T-helper 17 cell (primary cell): ENCODE data around the gene CADPS. TPM values are rescaled to one million over a fixed set of nuclear protein-coding genes. Genes with fewer than 3 reads are reported as not detected.
A peak's percentile ranks its signal among the peaks of the same experiment; 100 is the strongest.

ENCODE experiments used
- ATAC-seq: fragments of 150-1000 bp; cut with Tn5 transposase; 2 replicates; pipeline ENCODE4 v1.10.0; 2021; ENCODE audit warnings: mild to moderate bottlenecking, moderate library complexity
- DNase-seq, 3 donors: peaks; one replicate each; pipeline versions ENCODE4 v3.0.0 to v3.0.0-alpha.2; 2020 to 2021
- H3K9me3 ChIP-seq: one replicate; pipeline ENCODE4 v1.7.0; 2013; ENCODE audit warnings: low read length, mild to moderate bottlenecking; ENCODE audit not compliant: control insufficient read depth, poor library complexity, severe bottlenecking
- H3K27ac Mint-ChIP-seq: one replicate; pipeline ENCODE4 v1.8.0; 2022; ENCODE audit warnings: mild to moderate bottlenecking, moderate library complexity, mixed read lengths
- H3K27me3 Mint-ChIP-seq: one replicate; pipeline ENCODE4 v1.8.0; 2022; ENCODE audit warnings: mixed read lengths
- H3K36me3 Mint-ChIP-seq: one replicate; pipeline ENCODE4 v1.8.0; 2022; ENCODE audit warnings: low read depth, mixed read lengths
- H3K4me1 Mint-ChIP-seq: one replicate; pipeline ENCODE4 v1.8.0; 2022; ENCODE audit warnings: mild to moderate bottlenecking, mixed read lengths
- H3K4me3 Mint-ChIP-seq: one replicate; pipeline ENCODE4 v1.8.0; 2022; ENCODE audit warnings: mild to moderate bottlenecking, moderate library complexity, mixed read lengths
- total RNA-seq, 4 donors: library from RNA in 2 of 4; stranded (reverse) in 2 of 4; gene quantifications; one replicate each; pipeline ENCODE4 v1.2.3 and lab custom pipeline; 2022 to 2026

The CADPS gene
- total RNA-seq, 2 donors from 2014 or later: not detected

DNA sequence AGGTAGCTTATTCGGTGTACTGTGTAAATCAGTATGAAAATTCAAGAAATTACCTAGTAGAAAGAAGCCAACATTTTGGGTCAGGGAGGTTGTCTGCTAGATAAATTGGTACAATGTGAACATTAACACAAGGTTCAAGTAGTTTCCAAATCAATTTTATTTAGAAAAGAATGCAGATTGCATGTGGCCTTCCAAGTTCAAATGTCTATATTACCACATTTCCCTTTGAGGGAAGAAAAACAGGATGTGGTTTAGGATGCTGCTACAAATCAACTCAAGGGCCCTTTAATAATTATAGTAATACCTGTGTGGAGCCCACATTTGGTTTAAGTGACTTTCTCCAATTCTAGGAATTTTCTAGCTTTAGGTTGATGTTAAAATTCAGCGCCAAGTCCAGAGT lies 57.5 kb downstream of the CADPS start:
- DNase-seq (no peak), ATAC-seq (no peak)
- Mint-ChIP-seq H3K4me3 (peak overlapping the region; percentile 13), H3K36me3 (no peaks in the 10 kb centered on the region), H3K4me1 (peaks cover 11% of the 10 kb centered on the region), H3K27me3 (no peaks in the 10 kb centered on the region), H3K27ac (no peak overlapping the region)
- no peaks in the 10 kb centered on the region for H3K9me3 ChIP-seq

DNA sequence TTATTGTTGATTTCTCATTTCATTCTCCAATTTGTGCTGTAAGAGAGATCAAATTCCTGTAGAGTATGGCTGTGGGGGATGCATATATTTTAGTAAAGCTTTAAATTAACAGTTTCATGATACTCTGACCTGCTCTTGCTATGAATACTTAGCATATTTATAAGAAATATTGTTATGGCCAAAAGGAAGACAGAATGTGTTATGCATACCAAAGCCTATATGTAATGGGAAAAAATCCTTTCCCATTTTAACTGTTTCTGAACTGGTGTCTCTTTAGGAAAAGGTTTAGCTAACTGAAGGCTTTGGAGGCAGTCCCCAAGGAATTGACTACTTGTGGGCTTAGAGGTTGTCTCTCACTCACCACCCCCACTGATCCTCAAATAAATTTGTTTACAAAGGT lies 59.2 kb downstream of the CADPS start:
- ATAC-seq (no peak), DNase-seq (no peak)
- Mint-ChIP-seq H3K27me3 (no peaks in the 10 kb centered on the region), H3K4me3 (no peak overlapping the region), H3K4me1 (peaks cover 11% of the 10 kb centered on the region), H3K27ac (no peak overlapping the region), H3K36me3 (no peaks in the 10 kb centered on the region)
- H3K9me3 ChIP-seq: no peaks in the 10 kb centered on the region

DNA sequence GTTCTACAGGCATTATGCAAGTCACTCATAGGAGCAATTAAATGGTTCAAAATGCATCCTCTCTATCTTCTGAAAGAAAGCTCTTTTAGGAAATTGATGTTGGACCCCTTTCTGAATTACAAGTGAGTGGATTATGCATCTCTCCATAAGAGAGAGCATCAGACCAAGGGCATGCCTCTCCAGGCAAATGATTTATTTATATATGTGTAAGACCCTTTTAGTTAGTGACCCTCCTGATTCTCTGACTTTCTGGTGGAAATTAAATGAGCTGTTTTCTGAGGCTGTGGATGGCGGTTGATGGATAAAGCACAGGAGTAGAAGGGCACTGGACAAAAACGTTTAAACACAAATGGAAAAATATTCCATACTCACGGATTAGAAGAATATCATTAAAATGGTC lies 62.6 kb downstream of the CADPS start:
- H3K27me3 Mint-ChIP-seq: no peaks in the 10 kb centered on the region
- DNase-seq: no peak
- no peak for ATAC-seq
- no peaks in the 10 kb centered on the region for H3K36me3 Mint-ChIP-seq
- H3K4me1 Mint-ChIP-seq: peaks cover 9% of the 10 kb centered on the region
- no peak overlapping the region for H3K27ac Mint-ChIP-seq
- no peaks in the 10 kb centered on the region for H3K9me3 ChIP-seq
- H3K4me3 Mint-ChIP-seq: no peak overlapping the region

DNA sequence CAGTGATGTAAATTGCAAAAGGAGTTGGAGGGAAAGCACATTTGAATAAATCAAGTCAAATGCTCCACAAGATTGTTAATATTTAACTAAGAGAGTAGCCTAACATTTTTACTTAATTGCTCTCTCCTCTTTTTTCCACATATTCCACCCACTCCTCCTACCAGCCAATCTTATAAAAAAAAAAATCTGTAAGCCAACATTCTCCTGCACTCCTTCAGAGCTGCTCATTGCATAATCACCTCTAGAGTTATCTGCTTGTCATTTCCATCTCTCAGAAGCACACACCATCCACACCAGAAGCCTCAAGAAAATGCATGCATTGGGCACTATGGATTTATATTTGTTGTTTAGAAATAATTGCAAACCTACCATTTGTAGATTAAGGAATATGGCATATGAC lies 64.1 kb downstream of the CADPS start:
- H3K9me3 ChIP-seq: no peaks in the 10 kb centered on the region
- H3K36me3 Mint-ChIP-seq: no peaks in the 10 kb centered on the region
- DNase-seq (no peak), ATAC-seq (no peak)
- peaks cover 2% of the 10 kb centered on the region for H3K4me1 Mint-ChIP-seq
- H3K27ac Mint-ChIP-seq: no peak overlapping the region
- H3K27me3 Mint-ChIP-seq: no peaks in the 10 kb centered on the region
- no peak overlapping the region for H3K4me3 Mint-ChIP-seq

DNA sequence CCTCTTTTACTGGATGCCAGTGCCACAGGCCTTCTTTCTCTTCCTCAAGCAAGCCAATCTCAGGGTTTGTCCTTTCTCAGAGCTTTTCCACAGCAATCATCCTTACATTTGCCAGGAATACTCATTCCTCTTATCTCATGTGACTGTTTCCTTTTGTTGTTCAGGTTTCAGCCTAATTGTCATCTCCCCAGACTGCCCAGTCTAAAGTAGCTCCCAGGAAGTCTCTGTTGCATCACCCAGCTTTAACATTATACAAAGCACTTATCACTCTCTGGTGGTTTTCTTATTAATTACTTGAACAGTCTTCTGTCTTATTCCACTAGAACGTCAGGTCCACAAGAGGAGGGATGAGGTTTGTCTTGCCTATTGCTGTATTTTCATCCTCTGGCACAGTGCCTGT lies 65.8 kb downstream of the CADPS start:
- H3K9me3 ChIP-seq: no peaks in the 10 kb centered on the region
- Mint-ChIP-seq H3K27me3 (no peaks in the 10 kb centered on the region), H3K27ac (no peak overlapping the region), H3K36me3 (no peaks in the 10 kb centered on the region), H3K4me3 (no peak overlapping the region), H3K4me1 (no peaks in the 10 kb centered on the region)
- ATAC-seq (no peak), DNase-seq (no peak)

DNA sequence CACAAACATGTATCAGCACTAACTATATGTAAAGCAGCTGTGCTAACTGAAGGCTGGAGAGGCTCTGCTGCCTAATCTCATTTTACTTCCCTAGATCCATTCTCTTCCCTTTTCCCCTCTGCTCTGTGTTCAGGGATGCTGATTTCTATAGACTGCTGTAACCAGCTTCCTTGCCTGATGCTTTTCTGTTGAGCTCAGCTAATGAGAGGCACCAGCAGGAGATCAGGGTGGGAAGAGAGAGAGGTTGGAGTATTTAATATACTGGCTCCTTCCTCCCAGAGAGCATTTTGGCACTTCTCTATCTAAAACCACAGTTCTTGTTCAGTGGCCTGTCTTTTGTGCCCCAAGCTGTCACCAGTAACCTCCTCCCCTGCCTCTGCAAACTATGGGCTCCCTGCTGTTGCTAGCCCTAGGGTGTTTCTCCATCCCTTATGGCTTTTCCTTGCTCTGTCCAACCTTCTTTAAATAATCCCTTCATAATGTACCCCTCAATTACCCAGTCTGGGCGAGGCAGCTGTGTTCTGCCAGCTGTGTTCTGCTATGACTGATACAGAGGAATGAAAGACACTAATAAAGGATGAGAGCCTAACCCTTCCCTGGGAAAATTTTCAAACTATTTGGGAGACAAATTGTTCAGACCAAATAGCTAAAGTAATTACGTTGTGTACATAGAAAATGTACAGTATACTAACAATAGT lies 69.5 kb downstream of the CADPS start:
- H3K4me1 Mint-ChIP-seq: no peaks in the 10 kb centered on the region
- H3K27ac Mint-ChIP-seq: no peak overlapping the region
- DNase-seq: no peak
- H3K4me3 Mint-ChIP-seq: no peak overlapping the region
- H3K9me3 ChIP-seq: no peaks in the 10 kb centered on the region
- no peaks in the 10 kb centered on the region for H3K27me3 Mint-ChIP-seq
- no peaks in the 10 kb centered on the region for H3K36me3 Mint-ChIP-seq
- no peak for ATAC-seq

DNA sequence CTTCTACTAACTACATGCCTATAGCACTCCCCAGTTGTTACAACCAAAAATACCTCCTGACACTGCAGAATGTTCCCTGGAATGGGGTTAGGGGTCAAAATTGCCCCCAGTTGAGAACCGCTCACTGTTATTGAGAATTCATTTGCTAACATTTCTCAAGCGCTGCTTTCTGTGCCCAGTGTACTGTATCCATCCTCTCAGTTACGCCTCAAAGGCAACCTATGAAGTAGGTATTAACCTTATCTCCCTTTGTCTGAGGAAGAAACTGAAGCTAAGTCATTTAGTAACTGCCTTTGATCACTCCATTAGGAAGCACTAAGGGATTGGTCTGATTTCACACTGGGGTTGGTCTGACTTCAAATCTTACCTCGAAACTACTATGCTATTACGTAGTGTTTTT lies 70.1 kb downstream of the CADPS start:
- Mint-ChIP-seq H3K4me3 (no peak overlapping the region), H3K27me3 (no peaks in the 10 kb centered on the region), H3K27ac (no peak overlapping the region), H3K4me1 (no peaks in the 10 kb centered on the region), H3K36me3 (no peaks in the 10 kb centered on the region)
- H3K9me3 ChIP-seq: no peaks in the 10 kb centered on the region
- no peak for ATAC-seq
- no peak for DNase-seq

DNA sequence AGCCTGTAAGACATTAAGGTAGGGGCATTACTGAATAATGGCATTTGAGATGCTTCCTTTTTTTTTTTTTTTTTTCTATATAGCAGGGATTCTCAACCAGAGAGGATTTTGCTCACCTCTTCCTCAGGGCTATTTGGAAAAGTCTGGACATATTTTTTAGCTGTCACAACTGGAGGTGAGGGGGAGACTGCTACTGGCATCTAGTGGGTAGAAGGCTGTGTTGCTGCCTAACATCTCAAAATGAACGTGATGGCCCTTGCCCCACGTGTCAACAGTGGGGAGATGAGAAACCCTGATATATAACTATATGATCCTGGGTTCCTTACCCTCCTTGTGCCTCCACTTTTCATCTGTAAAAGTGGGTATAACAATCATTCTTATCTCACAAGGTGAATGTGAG lies 71.9 kb downstream of the CADPS start:
- H3K9me3 ChIP-seq: no peaks in the 10 kb centered on the region
- H3K36me3 Mint-ChIP-seq: no peaks in the 10 kb centered on the region
- H3K27me3 Mint-ChIP-seq: no peaks in the 10 kb centered on the region
- no peak overlapping the region for H3K4me3 Mint-ChIP-seq
- no peak overlapping the region for H3K27ac Mint-ChIP-seq
- no peaks in the 10 kb centered on the region for H3K4me1 Mint-ChIP-seq
- DNase-seq (no peak), ATAC-seq (no peak)

DNA sequence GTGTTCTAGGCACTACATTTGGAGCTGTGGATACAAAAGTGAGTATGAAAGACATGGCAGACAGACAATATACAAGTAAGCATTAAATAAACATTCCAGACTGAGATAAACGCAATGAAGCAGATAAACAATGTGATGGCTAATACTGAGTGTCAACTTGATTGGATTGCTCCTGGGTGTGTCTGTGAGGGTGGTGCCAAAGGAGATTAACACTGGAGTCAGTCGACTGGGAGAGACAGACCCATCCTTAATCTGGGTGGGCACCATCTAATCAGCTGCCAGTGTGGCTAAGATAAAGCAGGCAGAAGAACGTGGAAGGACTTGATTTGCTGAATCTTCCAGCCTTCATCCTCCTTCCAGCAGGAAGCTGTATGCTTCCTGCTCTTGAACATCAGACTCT lies 77.2 kb downstream of the CADPS start:
- no peaks in the 10 kb centered on the region for H3K9me3 ChIP-seq
- H3K36me3 Mint-ChIP-seq: no peaks in the 10 kb centered on the region
- ATAC-seq (no peak), DNase-seq (no peak)
- H3K4me1 Mint-ChIP-seq: no peaks in the 10 kb centered on the region
- no peak overlapping the region for H3K4me3 Mint-ChIP-seq
- H3K27ac Mint-ChIP-seq: no peak overlapping the region
- H3K27me3 Mint-ChIP-seq: no peaks in the 10 kb centered on the region

DNA sequence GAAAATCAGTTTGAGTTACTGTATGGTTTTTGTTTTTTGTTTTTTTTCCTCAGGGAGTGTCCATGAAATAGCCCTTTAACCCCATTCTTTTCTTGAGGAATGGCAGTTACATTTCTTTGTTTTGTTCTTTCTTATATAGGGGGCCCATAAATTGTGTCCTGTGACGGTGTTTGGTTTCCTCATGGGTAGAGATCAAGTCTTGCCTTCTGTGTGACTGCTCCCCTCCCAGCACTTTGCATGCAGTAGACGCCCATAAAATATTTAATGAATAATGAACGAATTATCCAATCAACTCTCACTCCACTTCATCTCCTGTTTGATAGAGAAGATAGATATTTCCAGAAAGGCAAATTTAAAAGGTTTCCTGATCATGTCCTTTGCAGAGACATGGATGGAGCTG lies 78.1 kb downstream of the CADPS start:
- no peak for DNase-seq
- Mint-ChIP-seq H3K4me1 (no peaks in the 10 kb centered on the region), H3K27ac (no peak overlapping the region), H3K4me3 (no peak overlapping the region), H3K36me3 (no peaks in the 10 kb centered on the region), H3K27me3 (no peaks in the 10 kb centered on the region)
- no peak for ATAC-seq
- no peaks in the 10 kb centered on the region for H3K9me3 ChIP-seq

DNA sequence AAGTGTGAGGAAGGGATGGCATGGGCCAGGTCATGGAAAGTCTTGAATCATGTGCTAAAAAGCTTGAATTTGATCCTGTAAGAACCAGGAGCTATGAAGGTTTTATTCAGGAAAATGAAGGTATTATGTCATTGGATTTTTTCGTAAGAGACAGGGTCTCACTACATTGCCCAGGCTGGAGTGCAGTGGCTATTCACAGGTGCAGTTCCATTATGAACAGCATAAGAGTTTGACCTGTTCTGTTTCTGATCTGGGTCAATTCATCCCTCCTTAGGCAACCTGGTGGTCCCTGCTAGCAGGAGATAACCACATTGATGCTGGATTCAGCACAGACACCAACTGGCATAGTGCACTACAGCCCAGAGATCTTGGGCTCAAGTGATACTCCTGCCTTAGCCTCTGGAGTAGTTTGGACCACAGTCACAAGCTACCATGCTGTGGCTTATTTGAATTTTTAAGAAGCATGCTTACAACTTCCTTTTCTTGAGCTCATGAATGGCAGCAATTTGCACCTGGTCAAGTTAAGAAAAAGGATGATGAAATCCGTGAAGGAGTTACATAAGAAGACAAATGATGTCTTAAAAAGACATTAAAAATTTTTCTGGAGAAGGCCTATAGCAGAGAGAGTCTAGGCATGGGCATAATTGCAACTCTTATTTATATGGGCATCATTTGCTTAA lies 79.1 kb downstream of the CADPS start:
- H3K27ac Mint-ChIP-seq: no peak overlapping the region
- no peak for ATAC-seq
- H3K4me1 Mint-ChIP-seq: no peaks in the 10 kb centered on the region
- H3K36me3 Mint-ChIP-seq: no peaks in the 10 kb centered on the region
- no peak for DNase-seq
- no peaks in the 10 kb centered on the region for H3K9me3 ChIP-seq
- H3K4me3 Mint-ChIP-seq: no peak overlapping the region
- no peaks in the 10 kb centered on the region for H3K27me3 Mint-ChIP-seq

DNA sequence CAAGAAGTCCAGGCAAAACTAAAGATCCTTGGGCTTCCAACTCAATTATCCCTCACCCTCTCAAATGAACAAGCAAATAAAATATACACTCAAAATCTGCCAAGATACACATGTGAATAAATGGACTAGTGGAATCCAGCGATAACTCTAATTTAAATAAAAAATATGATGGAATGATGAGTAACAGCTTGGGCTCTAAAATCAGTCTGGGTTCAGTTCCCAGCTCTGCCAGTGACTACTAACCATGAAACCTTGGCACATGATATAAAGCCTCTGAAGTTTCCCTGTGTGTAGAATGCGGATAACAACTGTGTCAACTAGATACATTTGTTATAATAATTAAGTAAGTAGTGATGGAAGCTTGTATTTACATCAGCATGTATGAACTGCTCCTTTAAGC lies 81.3 kb downstream of the CADPS start:
- H3K4me3 Mint-ChIP-seq: no peak overlapping the region
- H3K9me3 ChIP-seq: no peaks in the 10 kb centered on the region
- H3K27ac Mint-ChIP-seq: no peak overlapping the region
- no peaks in the 10 kb centered on the region for H3K4me1 Mint-ChIP-seq
- DNase-seq (no peak), ATAC-seq (no peak)
- H3K27me3 Mint-ChIP-seq: no peaks in the 10 kb centered on the region
- H3K36me3 Mint-ChIP-seq: no peaks in the 10 kb centered on the region

DNA sequence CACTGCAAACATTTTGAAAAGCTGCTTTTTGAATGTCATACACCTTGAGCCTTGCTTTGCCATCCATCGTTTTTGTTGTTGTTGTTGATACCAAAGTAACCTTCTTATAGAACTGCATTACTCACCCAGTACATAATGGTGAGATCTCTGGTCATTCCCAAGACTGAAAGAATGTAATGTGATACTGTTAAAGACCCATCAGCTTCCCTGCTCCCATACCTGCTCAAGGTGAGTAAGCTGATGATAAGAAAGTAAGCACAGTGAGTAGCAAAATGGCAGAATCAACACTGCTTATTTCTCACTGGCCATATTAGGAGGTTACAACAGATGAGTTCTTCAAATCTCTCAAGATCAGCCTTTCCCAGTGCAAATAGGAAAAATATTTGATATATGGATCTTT lies 89.8 kb downstream of the CADPS start:
- Mint-ChIP-seq H3K4me3 (no peak overlapping the region), H3K36me3 (no peaks in the 10 kb centered on the region), H3K27me3 (no peaks in the 10 kb centered on the region), H3K27ac (no peak overlapping the region), H3K4me1 (no peaks in the 10 kb centered on the region)
- ATAC-seq (no peak), DNase-seq (no peak)
- H3K9me3 ChIP-seq: no peaks in the 10 kb centered on the region

DNA sequence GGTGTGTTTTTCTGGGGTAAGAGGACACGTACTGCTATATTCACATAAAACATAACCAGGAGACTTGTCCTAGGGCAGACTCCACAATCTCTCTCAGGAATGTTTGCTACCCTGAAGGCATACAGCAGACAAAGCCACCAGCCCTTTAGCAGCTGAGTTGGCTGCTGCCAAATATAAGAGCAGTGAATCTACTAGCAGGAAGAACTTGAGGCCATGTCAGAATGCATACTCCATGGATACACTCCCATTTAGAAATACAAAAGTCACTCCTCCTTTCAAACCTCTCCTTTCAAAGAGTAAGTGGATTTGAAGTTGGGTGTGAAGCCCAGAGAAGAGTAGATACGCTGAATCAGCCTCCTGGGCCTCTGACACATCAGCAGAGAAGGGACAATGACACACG lies 94.1 kb downstream of the CADPS start:
- no peak for DNase-seq
- Mint-ChIP-seq H3K27ac (no peak overlapping the region), H3K36me3 (no peaks in the 10 kb centered on the region), H3K27me3 (no peaks in the 10 kb centered on the region), H3K4me3 (no peak overlapping the region), H3K4me1 (no peaks in the 10 kb centered on the region)
- ATAC-seq: no peak
- H3K9me3 ChIP-seq: no peaks in the 10 kb centered on the region
